Choroid plexus epithelial cell (primary cell): ENCODE results near the gene HMX2.
A peak's percentile ranks its signal among the peaks of the same experiment; 100 is the strongest.

Experiments
- DNase-seq: peaks from one replicate; pipeline ENCODE4 v3.0.0-alpha.2; 2010; ENCODE audit warnings: low read depth
- H3K4me3 ChIP-seq: 2 replicates; pipeline ENCODE4 v1.5.1; 2011; ENCODE audit warnings: low read depth, mild to moderate bottlenecking, control low read depth, low read length, moderate library complexity
- CTCF ChIP-seq: conservative IDR thresholded peaks from 2 replicates; pipeline ENCODE4 v1.5.1; 2011; ENCODE audit warnings: low read depth, mild to moderate bottlenecking, control low read depth, inconsistent platforms, low read length, moderate library complexity

Gene HMX2

GRCh38 chr10:123143825-123144168 lies 4.1 kb upstream of the HMX2 start:
- no peak for DNase-seq

GRCh38 chr10:123144697-123145541 lies 3.0 kb upstream of the HMX2 start:
- DNase-seq, result no peak
- TF ChIP-seq CTCF, result peak; percentile 19
- no peak overlapping the region for H3K4me3 ChIP-seq

More at GRCh38 chr10:123143825-123144168, 4.1 kb upstream of the HMX2 start:
- TF ChIP-seq CTCF, result no peak
- H3K4me3 ChIP-seq, result no peak overlapping the region

- no peak for DNase-seq
- no peak overlapping the region for H3K4me3 ChIP-seq
- TF ChIP-seq CTCF, result no peak
Measured at GRCh38 chr10:123145542-123146012, 2.4 kb upstream of the HMX2 start.

GRCh38 chr10:123146013-123146893 lies 1.7 kb upstream of the HMX2 start:
- no peak overlapping the region for H3K4me3 ChIP-seq
- DNase-seq, result no peak
- TF ChIP-seq CTCF, result no peak

- no peak for TF ChIP-seq CTCF
- H3K4me3 ChIP-seq, result no peak overlapping the region
- DNase-seq, result no peak
Measured at GRCh38 chr10:123146894-123147634, 872 bp upstream of the HMX2 start.

GRCh38 chr10:123148414-123149161 lies 652 bp downstream of the HMX2 start:
- no peak for TF ChIP-seq CTCF
- no peak for DNase-seq
- no peak overlapping the region for H3K4me3 ChIP-seq
